Measurements from ENCODE around the gene SIK2. TPM values are rescaled to one million over a fixed set of nuclear protein-coding genes. Genes with fewer than 3 reads are reported as not detected.

SIK2 gene
- polyA plus RNA-seq, 1 donor from 2014 or later: 9.0 TPM

DNA sequence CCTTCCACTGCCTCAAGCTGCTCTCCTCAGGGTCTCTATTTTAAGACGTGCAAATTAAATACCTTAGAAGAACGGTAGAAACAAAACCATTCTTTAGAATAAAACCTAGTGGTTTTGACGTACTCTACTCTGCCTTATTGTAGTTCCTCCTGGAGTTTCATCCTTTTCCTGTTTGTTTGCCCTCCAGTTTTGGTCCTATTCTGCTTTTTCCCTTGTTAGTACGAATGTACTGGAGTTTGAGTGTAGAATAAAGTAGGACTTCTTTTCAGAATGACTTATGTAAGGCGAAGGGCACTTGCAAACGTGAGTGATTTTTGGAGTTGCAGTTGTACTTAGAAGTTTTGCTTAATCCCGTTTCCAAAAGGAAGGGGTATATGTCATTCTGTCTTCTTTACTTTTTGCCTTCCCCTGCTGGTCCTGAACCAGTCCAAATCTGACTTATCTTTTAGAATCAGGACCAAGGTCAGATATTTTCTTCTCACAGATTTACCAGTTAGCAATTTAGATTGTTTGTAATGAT, 1.4 kb downstream of the SIK2 start:
- H3K9me3 ChIP-seq (ENCODE audit: low read length): no peaks in the 10 kb centered on the region
- H3K4me2 ChIP-seq (ENCODE audit: low read length): peak overlapping the region; percentile 42
- TF ChIP-seq RAD21 (conservative IDR thresholded peaks at IDR 0.05) (no peak), POLR2AphosphoS5 (IDR thresholded peaks at IDR 0.05) (no peak), SMC3 (conservative IDR thresholded peaks at IDR 0.05; ENCODE audit: poor library complexity) (no peak), MXI1 (conservative IDR thresholded peaks at IDR 0.05; ENCODE audit: poor library complexity, severe bottlenecking) (no peak), CTCF (IDR thresholded peaks at IDR 0.05; ENCODE audit: poor library complexity, severe bottlenecking) (no peak), EZH2 (IDR thresholded peaks at IDR 0.05; ENCODE audit: borderline replicate concordance, insufficient read depth, low read length, poor library complexity, severe bottlenecking) (no peak), TAF1 (IDR thresholded peaks at IDR 0.05; ENCODE audit: low read depth) (no peak), EP300 (conservative IDR thresholded peaks at IDR 0.05; ENCODE audit: poor library complexity, severe bottlenecking) (no peak)
- TF ChIP-seq, protein P1, sequence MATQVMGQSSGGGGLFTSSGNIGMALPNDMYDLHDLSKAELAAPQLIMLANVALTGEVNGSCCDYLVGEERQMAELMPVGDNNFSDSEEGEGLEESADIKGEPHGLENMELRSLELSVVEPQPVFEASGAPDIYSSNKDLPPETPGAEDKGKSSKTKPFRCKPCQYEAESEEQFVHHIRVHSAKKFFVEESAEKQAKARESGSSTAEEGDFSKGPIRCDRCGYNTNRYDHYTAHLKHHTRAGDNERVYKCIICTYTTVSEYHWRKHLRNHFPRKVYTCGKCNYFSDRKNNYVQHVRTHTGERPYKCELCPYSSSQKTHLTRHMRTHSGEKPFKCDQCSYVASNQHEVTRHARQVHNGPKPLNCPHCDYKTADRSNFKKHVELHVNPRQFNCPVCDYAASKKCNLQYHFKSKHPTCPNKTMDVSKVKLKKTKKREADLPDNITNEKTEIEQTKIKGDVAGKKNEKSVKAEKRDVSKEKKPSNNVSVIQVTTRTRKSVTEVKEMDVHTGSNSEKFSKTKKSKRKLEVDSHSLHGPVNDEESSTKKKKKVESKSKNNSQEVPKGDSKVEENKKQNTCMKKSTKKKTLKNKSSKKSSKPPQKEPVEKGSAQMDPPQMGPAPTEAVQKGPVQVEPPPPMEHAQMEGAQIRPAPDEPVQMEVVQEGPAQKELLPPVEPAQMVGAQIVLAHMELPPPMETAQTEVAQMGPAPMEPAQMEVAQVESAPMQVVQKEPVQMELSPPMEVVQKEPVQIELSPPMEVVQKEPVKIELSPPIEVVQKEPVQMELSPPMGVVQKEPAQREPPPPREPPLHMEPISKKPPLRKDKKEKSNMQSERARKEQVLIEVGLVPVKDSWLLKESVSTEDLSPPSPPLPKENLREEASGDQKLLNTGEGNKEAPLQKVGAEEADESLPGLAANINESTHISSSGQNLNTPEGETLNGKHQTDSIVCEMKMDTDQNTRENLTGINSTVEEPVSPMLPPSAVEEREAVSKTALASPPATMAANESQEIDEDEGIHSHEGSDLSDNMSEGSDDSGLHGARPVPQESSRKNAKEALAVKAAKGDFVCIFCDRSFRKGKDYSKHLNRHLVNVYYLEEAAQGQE (IDR thresholded peaks at IDR 0.05; ENCODE audit: borderline replicate concordance): no peak
- H3K36me3 ChIP-seq (ENCODE audit: insufficient read depth, low read length): no peaks in the 10 kb centered on the region
- peak overlapping the region; percentile 97 for H3K9ac ChIP-seq (ENCODE audit: low read length)
- H3F3A ChIP-seq (ENCODE audit: insufficient read depth, low read length, poor library complexity, severe bottlenecking): no peaks in the 10 kb centered on the region
- no peaks in the 10 kb centered on the region for H3K9me2 ChIP-seq (ENCODE audit: insufficient read depth, low read length)
- peaks cover 57% of the 10 kb centered on the region for H3K79me2 ChIP-seq (replicated peaks; ENCODE audit: insufficient read depth, low read length)
- H3K27me3 ChIP-seq (ENCODE audit: insufficient read depth, low read depth, low read length): no peaks in the 10 kb centered on the region
- H3K4me3 ChIP-seq (ENCODE audit: low read length): peak overlapping the region; percentile 96
- H2AFZ ChIP-seq (ENCODE audit: low read depth, low read length): peak overlapping the region; percentile 76
- peak overlapping the region; percentile 96 for H3K27ac ChIP-seq (ENCODE audit: low read length)
- no peaks in the 10 kb centered on the region for H4K20me1 ChIP-seq (ENCODE audit: insufficient read depth)

DNA sequence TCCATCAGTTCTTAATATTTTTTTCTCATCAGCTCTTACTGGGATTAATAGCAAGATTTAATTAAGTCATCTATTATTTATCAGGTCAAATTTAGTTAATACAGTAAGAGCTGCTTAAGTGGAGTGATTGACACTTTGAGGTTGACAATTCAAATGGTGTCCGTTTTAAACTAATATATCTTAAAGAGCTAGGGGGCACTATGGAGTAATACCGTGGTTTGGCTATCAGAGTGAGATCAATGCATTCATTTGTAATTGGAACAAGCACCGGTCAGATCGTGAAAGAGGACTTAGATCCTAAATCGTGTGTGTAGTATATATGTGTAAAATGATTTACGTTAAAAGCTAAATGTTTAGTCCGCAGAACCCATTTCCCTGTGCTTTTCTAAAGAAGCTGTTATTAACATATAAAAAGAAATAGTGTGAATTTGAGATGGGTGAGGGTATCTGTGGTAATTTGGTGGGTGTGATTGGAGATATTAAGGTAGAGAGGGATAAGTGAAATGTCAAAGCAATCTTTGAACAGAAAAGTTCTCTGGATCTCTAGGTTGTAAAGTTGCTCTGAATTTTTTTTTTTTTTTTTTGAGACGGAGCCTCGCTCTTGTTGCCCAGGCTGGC, 2.3 kb downstream of the SIK2 start:
- Histone ChIP-seq H3K79me2 (replicated peaks; ENCODE audit: insufficient read depth, low read length) (peaks cover 63% of the 10 kb centered on the region), H3K4me2 (ENCODE audit: low read length) (peak overlapping the region; percentile 42), H3K4me3 (ENCODE audit: low read length) (peak overlapping the region; percentile 96), H3K9me3 (ENCODE audit: low read length) (no peaks in the 10 kb centered on the region), H3K36me3 (ENCODE audit: insufficient read depth, low read length) (no peaks in the 10 kb centered on the region), H3F3A (ENCODE audit: insufficient read depth, low read length, poor library complexity, severe bottlenecking) (no peaks in the 10 kb centered on the region), H3K27me3 (ENCODE audit: insufficient read depth, low read depth, low read length) (no peaks in the 10 kb centered on the region), H3K9ac (ENCODE audit: low read length) (no peak overlapping the region), H2AFZ (ENCODE audit: low read depth, low read length) (no peak overlapping the region), H3K9me2 (ENCODE audit: insufficient read depth, low read length) (no peaks in the 10 kb centered on the region), H4K20me1 (ENCODE audit: insufficient read depth) (no peaks in the 10 kb centered on the region), H3K27ac (ENCODE audit: low read length) (peak overlapping the region; percentile 13)
- peak; percentile 57 for TF ChIP-seq RAD21 (conservative IDR thresholded peaks at IDR 0.05)
- TF ChIP-seq EP300 (conservative IDR thresholded peaks at IDR 0.05; ENCODE audit: poor library complexity, severe bottlenecking): no peak
- TF ChIP-seq, protein P1 (IDR thresholded peaks at IDR 0.05; ENCODE audit: borderline replicate concordance): no peak
- TF ChIP-seq CTCF (IDR thresholded peaks at IDR 0.05; ENCODE audit: poor library complexity, severe bottlenecking): peak; percentile 80
- TF ChIP-seq TAF1 (IDR thresholded peaks at IDR 0.05; ENCODE audit: low read depth): no peak
- no peak for TF ChIP-seq POLR2AphosphoS5 (IDR thresholded peaks at IDR 0.05)
- TF ChIP-seq SMC3 (conservative IDR thresholded peaks at IDR 0.05; ENCODE audit: poor library complexity): peak; percentile 55
- TF ChIP-seq EZH2 (IDR thresholded peaks at IDR 0.05; ENCODE audit: borderline replicate concordance, insufficient read depth, low read length, poor library complexity, severe bottlenecking): no peak
- TF ChIP-seq MXI1 (conservative IDR thresholded peaks at IDR 0.05; ENCODE audit: poor library complexity, severe bottlenecking): no peak

Data from neural cell (in vitro differentiated cells).